Measurements from ENCODE around the gene RSPH10B2. TPM values are rescaled to one million over a fixed set of nuclear protein-coding genes. Genes with fewer than 3 reads are reported as not detected.

RSPH10B2 gene
- total and polyA plus RNA-seq, 2 of the 13 experiments (the other 11 are each of a cell fraction or from before 2014, with no cell fraction given) = 0.31 TPM; not detected in 1

- TF ChIP-seq HMGXB3 (CRISPR knock-in tag; IDR thresholded peaks at IDR 0.05; ENCODE audit: borderline replicate concordance) (peak; percentile 99), ZNF121 (CRISPR knock-in tag; IDR thresholded peaks at IDR 0.05) (0 out of 2 replicates have a peak, but pooled peaks have one; percentile 16), ZNF12 (CRISPR knock-in tag; IDR thresholded peaks at IDR 0.05) (no peak), HNRNPLL (IDR thresholded peaks at IDR 0.05; ENCODE audit: low read depth, low read length, poor library complexity, severe bottlenecking) (no peak), ZNF510 (CRISPR knock-in tag; IDR thresholded peaks at IDR 0.05; ENCODE audit: low read depth) (no peak), ZNF263 (CRISPR knock-in tag; IDR thresholded peaks at IDR 0.05) (no peak), ZNF44 (CRISPR knock-in tag; IDR thresholded peaks at IDR 0.05) (peak; percentile 22; the same call in 1 of the 2 replicates), CBX5 (CRISPR knock-in tag; IDR thresholded peaks at IDR 0.05; ENCODE audit: borderline replicate concordance) (peak; percentile 74; the same call in 1 of the 2 replicates), NFYB (CRISPR knock-in tag; IDR thresholded peaks at IDR 0.05) (peak; percentile 80), GABPB1 (CRISPR knock-in tag; IDR thresholded peaks at IDR 0.05) (peak; percentile 84), NFYC (CRISPR knock-in tag; IDR thresholded peaks at IDR 0.05) (peak; percentile 83), NONO (IDR thresholded peaks at IDR 0.05) (no peak), NONO (CRISPR knock-in tag; conservative IDR thresholded peaks at IDR 0.05) (0 out of 2 replicates have a peak, but pooled peaks have one; percentile 21), THAP11 (CRISPR knock-in tag; IDR thresholded peaks at IDR 0.05) (peak; percentile 90), YEATS2 (CRISPR knock-in tag; IDR thresholded peaks at IDR 0.05; ENCODE audit: borderline replicate concordance) (peak; percentile 48; the same call in 1 of the 2 replicates), ZMYM4 (CRISPR knock-in tag; IDR thresholded peaks at IDR 0.05) (peak; percentile 90), EHMT2 (IDR thresholded peaks at IDR 0.05; ENCODE audit: borderline replicate concordance, low read depth, low read length) (peak; percentile 75; the same call in 1 of the 2 replicates)
Measured at GRCh38 chr7:6709808-6710207, 44.1 kb upstream of the RSPH10B2 start (continued).

All from HepG2 (cell line).